Lower lobe of right lung (tissue), 2 donors: ENCODE measurements around the gene MOGAT1. TPM values are rescaled to one million over a fixed set of nuclear protein-coding genes. Genes with fewer than 3 reads are reported as not detected.
A peak's percentile ranks its signal among the peaks of the same experiment; 100 is the strongest.
"Not testable (repeated sequence)": the region's sequence is repeated elsewhere in the genome, so short reads cannot be mapped to it uniquely, and the experiment has no call there.

ENCODE experiments used
- ATAC-seq, 2 donors: fragments of 200-7000 bp; cut with Tn5 transposase; one replicate each; pipeline ENCODE4 v1.9.1; 2020 to 2022; ENCODE audit warnings: mild to moderate bottlenecking in 2 of 2, moderate library complexity in 2 of 2
- DNase-seq: peaks from one replicate; pipeline ENCODE4 v3.0.0-alpha.2; 2020
- H3K27ac ChIP-seq: fragments of 200-600 bp; one replicate; pipeline ENCODE4 v1.8.0; 2022
- H3K27me3 ChIP-seq: fragments of 200-600 bp; one replicate; pipeline ENCODE4 v1.8.0; 2022; ENCODE audit warnings: low read depth
- H3K36me3 ChIP-seq: fragments of 200-600 bp; one replicate; pipeline ENCODE4 v1.8.0; 2022; ENCODE audit warnings: mild to moderate bottlenecking
- H3K4me1 ChIP-seq: fragments of 200-600 bp; one replicate; pipeline ENCODE4 v1.8.0; 2022
- H3K4me3 ChIP-seq: fragments of 200-600 bp; one replicate; pipeline ENCODE4 v1.8.0; 2022; ENCODE audit warnings: mild to moderate bottlenecking
- H3K9me3 ChIP-seq: fragments of 200-600 bp; one replicate; pipeline ENCODE4 v1.8.0; 2022
- intact Hi-C: fragments of 100-400 bp; cut with DNase I; formaldehyde crosslinking; loops from one replicate; pipeline ENCODE4 v1.11.0; 2022
- total RNA-seq: library from RNA; stranded (reverse); fragmentation: NEBNext Ultra II Directional; extraction: Animal tissue kit (Norgen Biotek cat#: 25700); gene quantifications from one replicate; pipeline ENCODE4 v1.2.1, GENCODE V29; 2021
- TF ChIP-seq, protein P1 (sequence below): fragments of 200-600 bp; IDR thresholded peaks from one replicate; pipeline ENCODE4 v1.8.0; 2022; ENCODE audit warnings: antibody characterized with exemption, mild to moderate bottlenecking
- donor health status: DM: no; HTN: yes; CAD: no; lungs with severe emphysema.

MOGAT1 gene
- total RNA-seq, 1 donor from 2014 or later, result 3.2 TPM

DNA sequence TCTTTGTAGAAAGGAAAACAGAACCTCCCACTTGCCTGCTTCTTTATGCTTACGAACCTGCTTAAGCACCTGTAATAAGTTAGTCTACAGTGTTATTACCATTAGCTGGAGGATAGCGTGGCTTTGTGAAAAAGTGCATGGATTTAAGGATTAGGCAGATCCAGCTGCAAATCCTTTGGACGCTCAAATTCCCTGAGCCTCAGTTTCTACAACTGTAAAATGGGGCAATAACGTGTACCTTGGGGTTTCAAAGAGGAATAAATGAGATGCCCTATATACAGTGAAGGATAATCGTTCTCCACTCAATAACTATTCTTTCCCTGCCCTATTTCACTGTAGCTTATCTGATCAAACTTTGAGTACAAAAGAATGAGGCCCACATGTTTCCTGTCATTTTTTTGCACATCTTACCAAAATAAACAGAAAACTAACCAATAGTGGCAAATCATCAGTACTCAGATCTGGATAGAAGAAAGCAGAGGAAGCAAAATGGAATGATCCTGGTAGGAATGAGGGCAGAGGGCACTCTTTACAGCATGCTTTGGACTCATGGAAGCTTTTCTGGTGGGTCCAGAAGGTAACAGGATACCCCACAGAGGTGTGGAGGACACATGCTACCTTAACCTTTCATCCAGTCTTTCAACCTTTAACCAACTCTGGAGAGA, 14.8 kb downstream of the MOGAT1 start:
- no peaks in the 10 kb centered on the region for H3K36me3 ChIP-seq
- intact Hi-C loops, result no loop called here
- H3K4me3 ChIP-seq, result no peak overlapping the region
- TF ChIP-seq, protein P1, sequence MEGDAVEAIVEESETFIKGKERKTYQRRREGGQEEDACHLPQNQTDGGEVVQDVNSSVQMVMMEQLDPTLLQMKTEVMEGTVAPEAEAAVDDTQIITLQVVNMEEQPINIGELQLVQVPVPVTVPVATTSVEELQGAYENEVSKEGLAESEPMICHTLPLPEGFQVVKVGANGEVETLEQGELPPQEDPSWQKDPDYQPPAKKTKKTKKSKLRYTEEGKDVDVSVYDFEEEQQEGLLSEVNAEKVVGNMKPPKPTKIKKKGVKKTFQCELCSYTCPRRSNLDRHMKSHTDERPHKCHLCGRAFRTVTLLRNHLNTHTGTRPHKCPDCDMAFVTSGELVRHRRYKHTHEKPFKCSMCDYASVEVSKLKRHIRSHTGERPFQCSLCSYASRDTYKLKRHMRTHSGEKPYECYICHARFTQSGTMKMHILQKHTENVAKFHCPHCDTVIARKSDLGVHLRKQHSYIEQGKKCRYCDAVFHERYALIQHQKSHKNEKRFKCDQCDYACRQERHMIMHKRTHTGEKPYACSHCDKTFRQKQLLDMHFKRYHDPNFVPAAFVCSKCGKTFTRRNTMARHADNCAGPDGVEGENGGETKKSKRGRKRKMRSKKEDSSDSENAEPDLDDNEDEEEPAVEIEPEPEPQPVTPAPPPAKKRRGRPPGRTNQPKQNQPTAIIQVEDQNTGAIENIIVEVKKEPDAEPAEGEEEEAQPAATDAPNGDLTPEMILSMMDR, result no peak
- no peak for ATAC-seq
- no peaks in the 10 kb centered on the region for H3K4me1 ChIP-seq
- DNase-seq, result no peak
- peaks cover 9% of the 10 kb centered on the region for H3K27me3 ChIP-seq
- no peak overlapping the region for H3K27ac ChIP-seq
- H3K9me3 ChIP-seq, result no peaks in the 10 kb centered on the region

DNA sequence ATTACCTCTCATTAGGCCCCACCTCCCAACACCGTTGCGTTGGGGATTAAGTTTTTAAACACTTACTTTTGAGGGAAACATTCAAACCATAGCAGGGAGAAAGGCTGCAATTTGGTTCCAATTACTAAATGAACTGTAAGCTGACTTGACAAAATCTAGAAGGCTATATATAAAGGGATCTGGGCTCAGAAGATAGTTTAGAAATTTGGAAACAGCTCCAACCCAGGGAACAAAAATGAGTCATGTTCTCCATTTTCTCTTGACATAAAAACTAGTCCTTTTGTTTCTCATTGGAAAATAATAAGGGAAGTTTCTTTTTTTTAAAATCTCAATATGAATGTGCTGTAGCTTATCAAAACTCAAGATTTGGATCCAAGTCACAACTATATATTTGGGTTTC, 17.5 kb downstream of the MOGAT1 start:
- DNase-seq, result no peak
- ATAC-seq, result no peak
- Histone ChIP-seq H3K4me1 (no peaks in the 10 kb centered on the region), H3K9me3 (no peaks in the 10 kb centered on the region), H3K27ac (no peak overlapping the region), H3K4me3 (no peak overlapping the region), H3K36me3 (no peaks in the 10 kb centered on the region), H3K27me3 (no peaks in the 10 kb centered on the region)
- TF ChIP-seq, protein P1, result no peak
- intact Hi-C loops, result no loop called here

DNA sequence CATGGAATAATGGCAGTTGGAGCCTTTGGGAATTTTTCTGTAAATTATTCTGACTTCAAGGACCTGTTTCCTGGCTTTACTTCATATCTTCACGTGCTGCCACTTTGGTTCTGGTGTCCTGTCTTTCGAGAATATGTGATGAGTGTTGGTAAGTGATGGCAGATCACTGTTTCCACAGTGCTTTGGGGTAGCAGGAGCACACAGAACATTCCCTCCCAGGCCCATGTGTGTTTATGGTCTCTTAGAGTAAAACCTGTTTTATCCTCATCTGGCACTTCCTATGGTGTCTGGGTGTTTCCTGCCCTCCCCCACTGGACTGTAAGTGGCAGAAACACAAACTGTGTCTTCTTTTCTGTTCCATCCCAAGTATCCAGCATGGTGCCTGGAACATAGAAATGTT, 17.9 kb downstream of the MOGAT1 start:
- Histone ChIP-seq H3K27me3 (no peaks in the 10 kb centered on the region), H3K9me3 (no peaks in the 10 kb centered on the region), H3K36me3 (no peaks in the 10 kb centered on the region), H3K27ac (no peak overlapping the region), H3K4me1 (no peaks in the 10 kb centered on the region), H3K4me3 (no peak overlapping the region)
- DNase-seq, result no peak
- TF ChIP-seq, protein P1, result no peak
- intact Hi-C loops, result no loop called here
- no peak for ATAC-seq

DNA sequence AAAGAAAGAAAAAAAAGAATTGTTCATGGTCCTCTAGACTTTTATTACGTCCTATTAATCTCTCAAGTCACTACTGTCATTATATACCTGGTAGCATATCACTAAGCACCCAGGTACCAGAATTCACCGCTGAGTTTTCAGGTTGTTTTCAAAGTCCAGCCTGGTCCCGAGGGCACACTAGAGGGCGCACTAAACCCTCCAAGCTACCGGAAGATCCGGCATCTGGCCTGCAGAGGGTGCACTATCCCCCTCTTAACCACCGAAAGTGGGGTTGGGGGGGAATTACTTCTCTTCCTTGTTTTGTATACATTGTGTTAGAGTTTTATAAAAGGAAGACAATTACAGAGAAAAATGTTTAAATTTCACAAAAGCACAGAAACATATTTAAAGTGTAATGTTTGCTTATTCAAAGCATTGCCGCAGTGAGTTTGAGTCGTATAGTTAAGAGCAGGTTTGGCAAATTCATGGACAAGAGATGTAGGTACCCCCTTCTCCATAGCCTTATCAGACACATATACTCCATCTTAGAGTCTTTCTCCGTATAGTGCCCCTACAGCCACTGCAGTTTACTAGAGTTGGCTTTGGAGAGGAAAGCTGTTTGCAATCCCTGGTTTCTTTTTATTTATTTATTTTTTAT, 19.2 kb downstream of the MOGAT1 start:
- Histone ChIP-seq H3K4me3 (peak overlapping the region; percentile 12), H3K27me3 (no peaks in the 10 kb centered on the region), H3K9me3 (no peaks in the 10 kb centered on the region), H3K27ac (no peak overlapping the region), H3K36me3 (no peaks in the 10 kb centered on the region), H3K4me1 (no peaks in the 10 kb centered on the region)
- intact Hi-C loops, result loop anchor here (10.0 kb wide), 1 partner anchor 214 kb away; no protein-coding TSS in a partner anchor
- DNase-seq (peak; percentile 84), ATAC-seq (peak; percentile 96 to 98)
- TF ChIP-seq, protein P1, result peak; percentile 97

DNA sequence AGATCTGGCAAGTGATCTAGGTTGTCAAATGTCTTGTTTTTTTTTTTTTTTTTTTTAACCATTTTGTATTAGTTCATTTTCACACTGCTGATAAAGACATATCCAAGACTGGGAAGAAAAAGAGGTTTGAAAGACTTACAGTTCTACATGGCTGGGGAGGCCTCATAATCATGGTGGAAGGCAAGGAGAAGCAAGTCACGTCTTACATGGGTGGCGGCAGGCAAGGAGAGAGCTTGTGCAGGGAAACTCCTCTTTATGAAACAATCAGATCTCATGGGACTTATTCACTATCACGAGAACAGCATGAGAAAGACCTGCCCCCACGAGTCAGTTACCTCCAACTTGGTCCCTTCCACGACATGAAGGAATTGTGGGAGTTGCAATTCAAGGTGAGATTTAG, 22.0 kb downstream of the MOGAT1 start:
- not testable (repeated sequence) for DNase-seq, H3K9me3 ChIP-seq, ATAC-seq, H3K4me1 ChIP-seq, H3K27me3 ChIP-seq, H3K27ac ChIP-seq, H3K36me3 ChIP-seq, H3K4me3 ChIP-seq
- intact Hi-C loops, result loop anchor here (10.0 kb wide), 1 partner anchor 211 kb away; no protein-coding TSS in a partner anchor

DNA sequence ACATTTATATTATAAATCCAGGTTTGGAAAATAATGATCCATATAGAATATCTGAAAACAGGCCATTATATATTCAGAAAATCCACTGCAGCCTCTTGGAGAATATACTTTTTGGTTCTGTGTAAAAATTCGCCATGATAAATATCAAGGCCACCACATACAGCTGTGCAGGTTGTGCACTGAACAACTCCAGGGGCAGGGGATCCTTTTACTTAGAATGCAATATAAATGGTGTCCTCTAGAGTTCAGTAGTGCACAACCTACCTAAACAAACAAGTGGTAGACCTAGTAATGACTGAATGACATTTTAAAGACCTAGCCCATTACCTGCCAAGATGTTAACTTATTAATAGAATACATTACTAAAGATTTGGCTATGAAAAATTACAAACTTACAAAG, 22.4 kb downstream of the MOGAT1 start:
- H3K27ac ChIP-seq, result no peak overlapping the region
- ATAC-seq (no peak), DNase-seq (no peak)
- TF ChIP-seq, protein P1, result no peak
- no peak overlapping the region for H3K4me3 ChIP-seq
- no peaks in the 10 kb centered on the region for H3K9me3 ChIP-seq
- no peaks in the 10 kb centered on the region for H3K4me1 ChIP-seq
- no peaks in the 10 kb centered on the region for H3K27me3 ChIP-seq
- H3K36me3 ChIP-seq, result no peaks in the 10 kb centered on the region
- intact Hi-C loops, result loop anchor here (10.0 kb wide), 1 partner anchor 211 kb away; no protein-coding TSS in a partner anchor
